GM12878 (cell line): ENCODE measurements around the gene PLPP1. TPM values are rescaled to one million over a fixed set of nuclear protein-coding genes. Genes with fewer than 3 reads are reported as not detected.

Experiments used
- ATAC-seq: fragments of 200-7000 bp; cut with Tn5 transposase; 3 replicates; pipeline ENCODE4 v1.9.1; 2020; ENCODE audit warnings: mild to moderate bottlenecking, moderate library complexity
- BruUV-seq: library from RNA; stranded (reverse); fragments of 400-500 nt; replicated peaks from 2 replicates; lab custom pipeline; 2021; lab: Mats Ljungman, UMichigan
- CTCF ChIA-PET: fragments of 300-600 bp; sonication (Branson Sonifier 250); formaldehyde crosslinking; extraction: SDS; loops from one replicate; lab custom pipeline; 2021; ENCODE audit warnings: inconsistent platforms; lab: Yijun Ruan, JAX
- POLR2A ChIA-PET: fragments of 350-600 bp; formaldehyde crosslinking; extraction: SDS; loops from one replicate; lab custom pipeline; 2021; ENCODE audit warnings: inconsistent platforms; lab: Charles Lee
- RAD21 ChIA-PET: fragments of 300-600 bp; sonication (Branson Sonifier 250); formaldehyde crosslinking; loops from one replicate; lab custom pipeline; 2023; ENCODE audit warnings: antibody characterized with exemption; ENCODE audit not compliant: unreplicated experiment; lab: Charles Lee
- SMC1A ChIA-PET: fragments of 300-600 bp; sonication (Branson Sonifier 250); formaldehyde crosslinking; loops from one replicate; lab custom pipeline; 2023; ENCODE audit not compliant: unreplicated experiment, uncharacterized antibody; lab: Charles Lee
- DNase-seq: peaks from one replicate; pipeline ENCODE4 v3.0.0-alpha.2; 2011; ENCODE audit warnings: low read depth, low spot score
- FAIRE-seq: peaks from 3 replicates; lab custom pipeline; 2011; peaks lifted over from hg19 to GRCh38; lab: Jason Lieb, UNC
- H2AFZ ChIP-seq: 2 replicates; pipeline ENCODE4 v1.6.0; 2011; ENCODE audit warnings: low read depth, low read length, control low read depth; ENCODE audit not compliant: control insufficient read depth
- H3K27ac ChIP-seq: 2 replicates; pipeline ENCODE4 v1.5.1; 2011; ENCODE audit warnings: control low read depth; ENCODE audit not compliant: control insufficient read depth, insufficient read depth
- H3K27me3 ChIP-seq, 2 experiments: replicated peaks in 1 of 2; 2 replicates each; pipeline versions ENCODE4 v1.6.0 to v1.6.1; 2011; ENCODE audit warnings: low read length in 1 of 2; ENCODE audit not compliant: control insufficient read depth in 2 of 2, insufficient read depth in 2 of 2
- H3K36me3 ChIP-seq, 2 experiments: 2 replicates each; pipeline ENCODE4 v1.5.1; 2011; ENCODE audit warnings: low read length in 1 of 2; ENCODE audit not compliant: control insufficient read depth in 2 of 2, insufficient read depth in 2 of 2
- H3K4me1 ChIP-seq: 2 replicates; pipeline ENCODE4 v1.6.1; 2011; ENCODE audit warnings: mild to moderate bottlenecking, low read length, moderate library complexity, mixed read lengths; ENCODE audit not compliant: control insufficient read depth, insufficient read depth
- H3K4me2 ChIP-seq: 2 replicates; pipeline ENCODE4 v1.6.0; 2011; ENCODE audit warnings: control low read depth; ENCODE audit not compliant: control insufficient read depth, insufficient read depth
- H3K4me3 ChIP-seq: fragments of 200-600 bp; sonication (generic); 2 replicates; pipeline ENCODE4 v1.5.1; 2016
- H3K79me2 ChIP-seq: 2 replicates; pipeline ENCODE4 v1.6.0; 2011; ENCODE audit warnings: low read length; ENCODE audit not compliant: control insufficient read depth, insufficient read depth
- H3K9ac ChIP-seq: 2 replicates; pipeline ENCODE4 v1.8.0; 2011; ENCODE audit warnings: low read length, control low read depth, mixed read lengths; ENCODE audit not compliant: control insufficient read depth, insufficient read depth
- H3K9me3 ChIP-seq: replicated peaks from 3 replicates; pipeline ENCODE4 v1.5.1; 2011; ENCODE audit warnings: mild to moderate bottlenecking, low read length; ENCODE audit not compliant: control insufficient read depth, insufficient read depth
- H4K20me1 ChIP-seq: 2 replicates; pipeline ENCODE4 v1.6.0; 2011; ENCODE audit not compliant: control insufficient read depth, insufficient read depth
- MYB ChIP-seq: fragments of 150-350 bp; IDR thresholded peaks from 2 replicates; pipeline ENCODE4 v1.6.1; 2014; ENCODE audit warnings: mild to moderate bottlenecking, low read depth, low read length, borderline replicate concordance
- NBN ChIP-seq: fragments of 450-650 bp; IDR thresholded peaks from 2 replicates; pipeline ENCODE4 v1.6.1; 2016
- WRNIP1 ChIP-seq: IDR thresholded peaks from 2 replicates; pipeline ENCODE4 v1.6.1; 2011; ENCODE audit warnings: low read depth, low read length, improper control_type of control experiment, borderline replicate concordance
- WGBS: methylation state at CpG from one replicate; pipeline ENCODE4 v1.1.6; 2016; ENCODE audit warnings: low lambda C conversion rate; ENCODE audit not compliant: insufficient replicate concordance, insufficient coverage; ENCODE audit errors: missing lambda C conversion rate; 5-methylcytosine and 5-hydroxymethylcytosine counted together
- in situ Hi-C: fragments of 300-500 bp; cut with MboI; formaldehyde crosslinking; loops from 9 replicates; pipeline ENCODE4 v1.14.3; 2018; ENCODE audit warnings: mixed read lengths
- intact Hi-C: fragments of 100-400 bp; cut with micrococcal nuclease; formaldehyde crosslinking; loops from one replicate; pipeline ENCODE4 v1.14.2; 2022; ENCODE audit not compliant: unreplicated experiment
- polyA plus RNA-seq, 11 experiments: library from polyadenylated mRNA; depleted of rRNA in 4 of 11; unstranded in 6 of 11; stranded (reverse) in 5 of 11; fragments of >200 nt; fragmentation: Nextera tagmentation in 4 of 11; fragmentation: Illumina TruSeq in 1 of 11; extraction: Ambion mirVana in 4 of 11; extraction: Trizol in 1 of 11; gene quantifications; 1 replicate in 1 of 11; 2 replicates in 10 of 11; pipeline versions ENCODE4 v1.2.1 to v1.2.3, GENCODE V29; 2011 to 2016; ENCODE audit warnings: inconsistent platforms in 2 of 11, missing spikeins in 2 of 11, low read depth in 1 of 11
- total RNA-seq, 4 experiments: library from RNA; depleted of rRNA in 3 of 4; stranded (reverse); fragments of >200 nt in 3 of 4; fragmentation: Illumina TruSeq in 1 of 4; extraction: Trizol in 1 of 4; gene quantifications; 2 replicates each; pipeline versions ENCODE4 v1.2.1 to v1.2.3, GENCODE V29; 2013 to 2021
- TF ChIP-seq, protein P1 (sequence below): fragments of 450-650 bp; formaldehyde crosslinking; IDR thresholded peaks from 2 replicates; pipeline ENCODE4 v1.4.0; 2020; ENCODE audit warnings: mild to moderate bottlenecking, moderate library complexity
- TF ChIP-seq, protein P2 (sequence below): IDR thresholded peaks from 2 replicates; pipeline ENCODE4 v1.6.1; 2012; ENCODE audit warnings: low read depth, low read length, improper control_type of control experiment

The PLPP1 gene
- total and polyA plus RNA-seq, 10 of the 15 experiments (the other 5 are each of a cell fraction or from before 2014, with no cell fraction given), result 3.0 to 11.3 (median 8.1) TPM

DNA sequence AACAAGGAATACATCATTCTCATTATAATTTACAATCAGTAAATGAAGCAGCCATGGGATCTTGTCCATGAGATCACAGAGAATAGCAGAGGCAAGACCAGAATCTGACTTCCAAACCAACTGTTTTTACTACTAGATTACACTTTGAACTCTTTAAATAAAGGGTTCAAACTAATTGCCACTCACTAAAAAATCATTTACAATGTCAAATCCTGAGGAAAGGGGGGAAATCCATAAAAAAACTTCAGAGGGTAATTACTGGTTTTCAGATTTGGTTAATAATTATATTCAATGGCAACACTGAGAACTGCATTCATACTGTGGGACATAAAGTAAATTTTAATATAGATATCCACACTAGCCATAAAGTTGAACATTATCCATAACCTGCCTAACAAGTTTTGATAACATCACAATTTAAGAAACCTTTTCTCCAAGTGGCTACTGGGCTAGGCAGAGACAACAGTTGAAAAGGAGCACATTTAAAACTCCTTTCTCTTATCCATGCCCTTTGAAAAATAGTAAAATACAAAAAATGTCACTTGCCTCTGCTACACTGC, 15.9 kb downstream of the PLPP1 start (continued):
- TF ChIP-seq, protein P1, sequence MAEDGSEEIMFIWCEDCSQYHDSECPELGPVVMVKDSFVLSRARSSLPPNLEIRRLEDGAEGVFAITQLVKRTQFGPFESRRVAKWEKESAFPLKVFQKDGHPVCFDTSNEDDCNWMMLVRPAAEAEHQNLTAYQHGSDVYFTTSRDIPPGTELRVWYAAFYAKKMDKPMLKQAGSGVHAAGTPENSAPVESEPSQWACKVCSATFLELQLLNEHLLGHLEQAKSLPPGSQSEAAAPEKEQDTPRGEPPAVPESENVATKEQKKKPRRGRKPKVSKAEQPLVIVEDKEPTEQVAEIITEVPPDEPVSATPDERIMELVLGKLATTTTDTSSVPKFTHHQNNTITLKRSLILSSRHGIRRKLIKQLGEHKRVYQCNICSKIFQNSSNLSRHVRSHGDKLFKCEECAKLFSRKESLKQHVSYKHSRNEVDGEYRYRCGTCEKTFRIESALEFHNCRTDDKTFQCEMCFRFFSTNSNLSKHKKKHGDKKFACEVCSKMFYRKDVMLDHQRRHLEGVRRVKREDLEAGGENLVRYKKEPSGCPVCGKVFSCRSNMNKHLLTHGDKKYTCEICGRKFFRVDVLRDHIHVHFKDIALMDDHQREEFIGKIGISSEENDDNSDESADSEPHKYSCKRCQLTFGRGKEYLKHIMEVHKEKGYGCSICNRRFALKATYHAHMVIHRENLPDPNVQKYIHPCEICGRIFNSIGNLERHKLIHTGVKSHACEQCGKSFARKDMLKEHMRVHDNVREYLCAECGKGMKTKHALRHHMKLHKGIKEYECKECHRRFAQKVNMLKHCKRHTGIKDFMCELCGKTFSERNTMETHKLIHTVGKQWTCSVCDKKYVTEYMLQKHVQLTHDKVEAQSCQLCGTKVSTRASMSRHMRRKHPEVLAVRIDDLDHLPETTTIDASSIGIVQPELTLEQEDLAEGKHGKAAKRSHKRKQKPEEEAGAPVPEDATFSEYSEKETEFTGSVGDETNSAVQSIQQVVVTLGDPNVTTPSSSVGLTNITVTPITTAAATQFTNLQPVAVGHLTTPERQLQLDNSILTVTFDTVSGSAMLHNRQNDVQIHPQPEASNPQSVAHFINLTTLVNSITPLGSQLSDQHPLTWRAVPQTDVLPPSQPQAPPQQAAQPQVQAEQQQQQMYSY (CRISPR knock-in tag), result no peak

DNA sequence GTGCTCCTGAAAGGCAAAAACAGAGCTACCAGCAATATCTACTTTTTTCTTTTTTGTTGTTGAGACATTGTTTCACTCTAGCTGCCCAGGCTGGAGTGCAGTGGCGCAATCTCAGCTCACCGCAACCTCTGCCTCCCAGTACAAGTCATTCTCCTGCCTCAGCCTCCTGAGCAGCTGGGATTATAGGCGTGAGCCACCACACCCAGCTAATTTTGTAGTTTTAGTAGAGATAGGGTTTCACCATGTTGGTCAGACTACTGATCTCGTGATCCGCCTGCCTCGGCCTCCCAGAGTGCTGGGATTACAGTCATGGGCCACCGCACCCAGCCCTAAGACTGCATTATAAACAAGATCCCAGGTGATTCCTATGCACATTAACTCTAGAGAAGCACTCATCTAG, 17.0 kb downstream of the PLPP1 start:
- H3K4me3 ChIP-seq, result no peak overlapping the region
- no peak overlapping the region for H3K9ac ChIP-seq
- ChIA-PET SMC1A (no interaction called here), CTCF (no interaction called here), POLR2A (no interaction called here), RAD21 (no interaction called here)
- intact Hi-C loops (no loop called here), in situ Hi-C loops (no loop called here)
- ATAC-seq (no peak), DNase-seq (no peak)
- H3K36me3 ChIP-seq, result no peaks in the 10 kb centered on the region
- WGBS, result 95% methylated on average over 7 of the region's 7 CpGs
- no peak overlapping the region for H3K27ac ChIP-seq
- no peaks in the 10 kb centered on the region for H3K4me1 ChIP-seq
- no peaks in the 10 kb centered on the region for H3K27me3 ChIP-seq
- H3K79me2 ChIP-seq, result no peaks in the 10 kb centered on the region
- no peak overlapping the region for H2AFZ ChIP-seq
- H3K4me2 ChIP-seq, result no peak overlapping the region
- TF ChIP-seq WRNIP1 (no peak), NBN (no peak), MYB (no peak)
- TF ChIP-seq, protein P2, sequence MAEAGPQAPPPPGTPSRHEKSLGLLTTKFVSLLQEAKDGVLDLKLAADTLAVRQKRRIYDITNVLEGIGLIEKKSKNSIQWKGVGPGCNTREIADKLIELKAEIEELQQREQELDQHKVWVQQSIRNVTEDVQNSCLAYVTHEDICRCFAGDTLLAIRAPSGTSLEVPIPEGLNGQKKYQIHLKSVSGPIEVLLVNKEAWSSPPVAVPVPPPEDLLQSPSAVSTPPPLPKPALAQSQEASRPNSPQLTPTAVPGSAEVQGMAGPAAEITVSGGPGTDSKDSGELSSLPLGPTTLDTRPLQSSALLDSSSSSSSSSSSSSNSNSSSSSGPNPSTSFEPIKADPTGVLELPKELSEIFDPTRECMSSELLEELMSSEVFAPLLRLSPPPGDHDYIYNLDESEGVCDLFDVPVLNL, result no peak
- TF ChIP-seq, all 136 proteins: peak for 0
- H4K20me1 ChIP-seq, result no peaks in the 10 kb centered on the region
- FAIRE-seq, result no peak
- BruUV-seq, result no TSS peak
- H3K9me3 ChIP-seq, result no peaks in the 10 kb centered on the region
